Sigmoid colon (tissue), 7 donors: ENCODE measurements around the gene RAB20. TPM values are rescaled to one million over a fixed set of nuclear protein-coding genes. Genes with fewer than 3 reads are reported as not detected.

Experiments
- DNase-seq: peaks from one replicate; pipeline ENCODE4 v3.0.0-alpha.2; 2019
- H3K27ac ChIP-seq, 4 donors: fragments of 200-600 bp; sonication (generic); one replicate each; pipeline ENCODE4 v1.5.1; 2016 to 2019; ENCODE audit warnings: mild to moderate bottlenecking in 1 of 4
- H3K27me3 ChIP-seq, 3 donors: fragments of 200-600 bp; sonication (generic); one replicate each; pipeline ENCODE4 v1.5.1; 2019; ENCODE audit warnings: mild to moderate bottlenecking in 1 of 3
- H3K36me3 ChIP-seq, 4 donors: fragments of 200-600 bp; sonication (generic); one replicate each; pipeline ENCODE4 v1.5.1; 2016 to 2019
- H3K4me1 ChIP-seq, 4 donors: fragments of 200-600 bp; sonication (generic); one replicate each; pipeline ENCODE4 v1.5.1; 2017 to 2019
- H3K4me3 ChIP-seq, 4 donors: fragments of 200-600 bp; sonication (generic); one replicate each; pipeline ENCODE4 v1.5.1; 2017 to 2019; ENCODE audit warnings: mild to moderate bottlenecking in 2 of 4, moderate library complexity in 1 of 4
- H3K9me3 ChIP-seq, 4 donors: fragments of 200-600 bp in 3 of 4; sonication (generic) in 3 of 4; one replicate each; pipeline versions ENCODE4 v1.5.1 to v1.6.1; 2013 to 2019
- EP300 ChIP-seq, 4 donors: sonication (generic); formaldehyde crosslinking; IDR thresholded peaks; one replicate each; pipeline ENCODE4 v1.6.1; 2017; ENCODE audit warnings: antibody characterized with exemption in 4 of 4
- POLR2A ChIP-seq, 2 donors: fragments of 450-650 bp; IDR thresholded peaks; one replicate each; pipeline ENCODE4 v1.6.1; 2016; ENCODE audit warnings: antibody characterized with exemption in 2 of 2, mild to moderate bottlenecking in 2 of 2, moderate library complexity in 2 of 2
- POLR2AphosphoS5 ChIP-seq, 4 donors: sonication (generic); formaldehyde crosslinking; IDR thresholded peaks; one replicate each; pipeline ENCODE4 v1.6.1; 2017; ENCODE audit warnings: antibody characterized with exemption in 4 of 4
- WGBS, 2 donors: extraction: QIAGEN DNeasy Blood & Tissue Kit; methylation state at CpG; one replicate each; pipeline ENCODE4 v1.1.7; 2013; 5-methylcytosine and 5-hydroxymethylcytosine counted together
- intact Hi-C: fragments of 100-400 bp; cut with DNase I; formaldehyde crosslinking; loops from one replicate; pipeline ENCODE4 v1.15.1; 2023
- polyA plus RNA-seq, 3 donors: library from polyadenylated mRNA; stranded (reverse); fragments of 200-250 nt; gene quantifications; one replicate each; pipeline ENCODE4 v1.2.3, GENCODE V29; 2013
- total RNA-seq, 4 donors: library from RNA; depleted of rRNA; stranded (reverse); fragments of >200 nt; gene quantifications; one replicate each; pipeline ENCODE4 v1.1.0, GENCODE V29; 2016
- TF ChIP-seq, protein P1 (sequence below), 4 experiments: fragments of 450-650 bp in 3 of 4; fragments of 200-600 bp in 1 of 4; IDR thresholded peaks; one replicate each; pipeline ENCODE4 v1.5.1; 2016 to 2019; ENCODE audit warnings: antibody characterized with exemption in 4 of 4, mild to moderate bottlenecking in 3 of 4, moderate library complexity in 2 of 4
- donor health status: healthy with polysubstance abuse.
- donor health status: Bipolar disorder and iron deficiency.
- donor health status: healthy.

The RAB20 gene
- total and polyA plus RNA-seq, 7 donors, result 6.9 to 61.7 (median 21.3) TPM

- TF ChIP-seq POLR2A (IDR thresholded peaks at IDR 0.05) (no peak), EP300 (IDR thresholded peaks at IDR 0.05) (peak in 3 of 4 donors; percentile 9 to 50 (median 10)), POLR2AphosphoS5 (IDR thresholded peaks at IDR 0.05) (peak in 2 of 4 donors; percentile 14 to 19)
- TF ChIP-seq, protein P1, sequence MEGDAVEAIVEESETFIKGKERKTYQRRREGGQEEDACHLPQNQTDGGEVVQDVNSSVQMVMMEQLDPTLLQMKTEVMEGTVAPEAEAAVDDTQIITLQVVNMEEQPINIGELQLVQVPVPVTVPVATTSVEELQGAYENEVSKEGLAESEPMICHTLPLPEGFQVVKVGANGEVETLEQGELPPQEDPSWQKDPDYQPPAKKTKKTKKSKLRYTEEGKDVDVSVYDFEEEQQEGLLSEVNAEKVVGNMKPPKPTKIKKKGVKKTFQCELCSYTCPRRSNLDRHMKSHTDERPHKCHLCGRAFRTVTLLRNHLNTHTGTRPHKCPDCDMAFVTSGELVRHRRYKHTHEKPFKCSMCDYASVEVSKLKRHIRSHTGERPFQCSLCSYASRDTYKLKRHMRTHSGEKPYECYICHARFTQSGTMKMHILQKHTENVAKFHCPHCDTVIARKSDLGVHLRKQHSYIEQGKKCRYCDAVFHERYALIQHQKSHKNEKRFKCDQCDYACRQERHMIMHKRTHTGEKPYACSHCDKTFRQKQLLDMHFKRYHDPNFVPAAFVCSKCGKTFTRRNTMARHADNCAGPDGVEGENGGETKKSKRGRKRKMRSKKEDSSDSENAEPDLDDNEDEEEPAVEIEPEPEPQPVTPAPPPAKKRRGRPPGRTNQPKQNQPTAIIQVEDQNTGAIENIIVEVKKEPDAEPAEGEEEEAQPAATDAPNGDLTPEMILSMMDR (IDR thresholded peaks at IDR 0.05), result no peak
- no peak for DNase-seq
- peaks cover 0 to 51% (median 35%) of the 10 kb centered on the region in 4 donors for H3K4me1 ChIP-seq
- H3K4me3 ChIP-seq, result no peak overlapping the region
- peaks cover 40 to 98% (median 68%) of the 10 kb centered on the region in 4 donors for H3K36me3 ChIP-seq
- H3K27me3 ChIP-seq, result no peaks in the 10 kb centered on the region
- 64% methylated on average over 4 of the region's 4 CpGs for WGBS, 2 donors
- H3K27ac ChIP-seq, result peak overlapping the region; percentile 18 to 61 (median 48)
- no peaks in the 10 kb centered on the region for H3K9me3 ChIP-seq
- intact Hi-C loops, result loop anchor here (5.0 kb wide), 1 partner anchor 53 kb away; the partner anchor contains the start of gene RAB20
Observed at GRCh38 chr13:110509478-110509926, 52.0 kb downstream of the RAB20 start.

- H3K9me3 ChIP-seq, result no peaks in the 10 kb centered on the region
- TF ChIP-seq POLR2A (IDR thresholded peaks at IDR 0.05) (no peak), EP300 (IDR thresholded peaks at IDR 0.05) (no peak), POLR2AphosphoS5 (IDR thresholded peaks at IDR 0.05) (peak in 3 of 4 donors; percentile 27 to 34 (median 31))
- TF ChIP-seq, protein P1 (IDR thresholded peaks at IDR 0.05), result peak in 1 of 4 experiments; percentile 40
- H3K36me3 ChIP-seq, result peaks cover 53 to 98% (median 72%) of the 10 kb centered on the region in 4 donors
- DNase-seq, result no peak
- H3K27me3 ChIP-seq, result no peaks in the 10 kb centered on the region
- peaks cover 0 to 57% (median 49%) of the 10 kb centered on the region in 4 donors for H3K4me1 ChIP-seq
- peak overlapping the region; percentile 74 to 79 (median 76) for H3K27ac ChIP-seq
- intact Hi-C loops, result loop anchor here (5.0 kb wide), 1 partner anchor 54 kb away; the partner anchor contains the start of gene RAB20
- 18 to 71% methylated on average over 23 of the region's 23 CpGs for WGBS, 2 donors
- H3K4me3 ChIP-seq, result no peak overlapping the region
Observed at GRCh38 chr13:110507678-110508381, 53.7 kb downstream of the RAB20 start.

GRCh38 chr13:110506859-110507566, 54.5 kb downstream of the RAB20 start:
- Histone ChIP-seq H3K4me1 (peaks cover 0 to 59% (median 51%) of the 10 kb centered on the region in 4 donors), H3K27me3 (no peaks in the 10 kb centered on the region), H3K27ac (peak overlapping the region; percentile 74 to 79 (median 76)), H3K4me3 (no peak overlapping the region), H3K36me3 (peaks cover 54 to 98% (median 72%) of the 10 kb centered on the region in 4 donors), H3K9me3 (no peaks in the 10 kb centered on the region)
- intact Hi-C loops, result loop anchor here (5.0 kb wide), 1 partner anchor 55 kb away; the partner anchor contains the start of gene RAB20
- DNase-seq, result peak; percentile 85
- 21 to 66% methylated on average over 17 of the region's 17 CpGs for WGBS, 2 donors
- TF ChIP-seq, protein P1 (IDR thresholded peaks at IDR 0.05), result no peak
- TF ChIP-seq EP300 (IDR thresholded peaks at IDR 0.05), result peak in 1 of 4 donors; percentile 29
- peak; percentile 53 to 78 (median 64) for TF ChIP-seq POLR2AphosphoS5 (IDR thresholded peaks at IDR 0.05)

DNA sequence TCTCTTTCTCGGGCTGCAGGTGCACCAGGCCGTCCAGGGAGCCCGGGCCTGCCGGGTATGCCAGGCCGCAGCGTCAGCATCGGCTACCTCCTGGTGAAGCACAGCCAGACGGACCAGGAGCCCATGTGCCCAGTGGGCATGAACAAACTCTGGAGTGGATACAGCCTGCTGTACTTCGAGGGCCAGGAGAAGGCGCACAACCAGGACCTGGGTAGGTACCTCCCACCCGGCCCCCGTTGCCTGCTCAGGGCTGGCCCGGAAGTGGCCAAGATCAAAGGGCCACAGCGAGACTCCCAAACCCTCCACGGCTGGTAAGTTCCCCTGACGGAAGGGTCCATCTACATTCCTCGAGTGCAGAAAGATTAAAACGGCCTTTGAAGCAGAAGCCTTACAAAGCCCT, 55.1 kb downstream of the RAB20 start:
- DNase-seq, result peak; percentile 66
- intact Hi-C loops, result loop anchor here (5.0 kb wide), 1 partner anchor 56 kb away; the partner anchor contains the start of gene RAB20
- Histone ChIP-seq H3K27ac (peak overlapping the region; percentile 74 to 79 (median 76)), H3K4me3 (no peak overlapping the region), H3K36me3 (peaks cover 54 to 98% (median 75%) of the 10 kb centered on the region in 4 donors), H3K9me3 (no peaks in the 10 kb centered on the region), H3K4me1 (peaks cover 0 to 59% (median 51%) of the 10 kb centered on the region in 4 donors), H3K27me3 (no peaks in the 10 kb centered on the region)
- 78 to 90% methylated on average over 18 of the region's 18 CpGs for WGBS, 2 donors
- no peak for TF ChIP-seq EP300 (IDR thresholded peaks at IDR 0.05)
- TF ChIP-seq POLR2A (IDR thresholded peaks at IDR 0.05), result no peak
- TF ChIP-seq, protein P1 (IDR thresholded peaks at IDR 0.05), result no peak
- TF ChIP-seq POLR2AphosphoS5 (IDR thresholded peaks at IDR 0.05), result no peak
